GM18870 (cell line): ENCODE results near the gene SYNDIG1.
"Not testable (repeated sequence)": the region's sequence is repeated elsewhere in the genome, so short reads cannot be mapped to it uniquely, and the experiment has no call there.

Experiments
- ATAC-seq: cut with Tn5 transposase; IDR thresholded peaks from one replicate; pipeline ENCODE4 v1.9.1; 2021; ENCODE audit warnings: moderate library complexity; ENCODE audit not compliant: unreplicated experiment

SYNDIG1 gene

GRCh38 chr20:24608926-24609667 lies 139.7 kb downstream of the SYNDIG1 start:
- ATAC-seq: peak; percentile 77

- ATAC-seq: no peak
These were observed 140.3 kb downstream of the SYNDIG1 start for GRCh38 chr20:24609757-24610156.

DNA sequence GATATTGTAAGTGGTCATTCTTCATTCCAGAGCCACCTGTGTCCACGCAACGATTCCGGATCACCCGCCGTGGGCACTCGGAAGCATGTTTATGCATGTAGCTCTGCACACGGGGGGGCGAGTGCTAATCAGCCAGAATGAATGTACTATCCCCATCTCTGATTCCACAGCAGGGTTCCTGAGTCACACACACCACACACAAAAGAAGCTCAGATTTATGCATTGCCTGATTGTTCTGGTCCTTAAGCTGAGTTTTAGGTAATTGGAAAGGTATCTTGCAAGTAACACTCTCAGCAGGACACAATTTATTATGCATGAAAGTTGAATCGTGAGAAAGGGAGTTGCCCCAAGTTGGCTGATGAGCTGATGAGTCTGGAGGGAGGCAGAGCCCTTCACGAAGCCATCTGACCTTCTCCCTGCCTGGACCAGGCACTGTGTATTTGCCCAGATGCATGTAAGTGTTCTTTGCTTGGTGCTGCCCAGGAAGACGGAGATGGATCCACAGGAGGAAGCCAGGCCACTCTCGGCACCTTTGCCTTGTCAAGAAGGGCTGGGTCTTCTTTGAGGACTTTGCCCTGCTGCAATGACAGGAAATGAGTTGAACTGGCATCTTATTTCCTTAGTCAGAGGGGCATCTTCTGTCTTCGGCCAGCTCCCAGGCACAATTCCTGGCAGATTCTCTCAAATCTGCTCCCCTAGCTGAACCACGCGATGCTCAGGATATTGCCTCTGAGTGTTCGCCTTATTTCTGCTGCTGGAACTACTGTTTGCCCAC lies 141.1 kb downstream of the SYNDIG1 start:
- ATAC-seq: no peak

- ATAC-seq: no peak
These were observed 142.1 kb downstream of the SYNDIG1 start for GRCh38 chr20:24611360-24612140.

- ATAC-seq: no peak
These were observed 143.7 kb downstream of the SYNDIG1 start for GRCh38 chr20:24612799-24613775.

- ATAC-seq: no peak
These were observed 144.9 kb downstream of the SYNDIG1 start for GRCh38 chr20:24614341-24614740.

DNA sequence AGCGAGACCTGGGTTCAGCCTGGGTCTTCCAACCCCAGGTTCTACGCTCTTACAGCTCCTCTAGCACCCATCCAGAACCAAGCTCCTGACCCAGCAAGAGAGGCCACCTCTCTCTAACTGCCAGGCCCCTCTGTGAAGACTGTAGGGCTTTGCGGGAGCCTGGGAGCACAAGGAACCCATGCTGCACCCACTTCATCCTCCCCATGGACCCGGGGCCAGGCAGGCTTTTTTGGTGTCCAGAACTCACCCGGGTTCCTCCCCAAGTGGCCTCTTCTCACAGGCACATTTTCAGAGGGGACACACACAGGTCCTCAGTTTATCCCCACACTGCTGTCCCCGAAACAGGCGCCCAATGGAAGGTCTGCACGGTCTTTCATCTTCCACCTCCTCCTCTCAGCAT lies 145.9 kb downstream of the SYNDIG1 start:
- ATAC-seq: no peak

DNA sequence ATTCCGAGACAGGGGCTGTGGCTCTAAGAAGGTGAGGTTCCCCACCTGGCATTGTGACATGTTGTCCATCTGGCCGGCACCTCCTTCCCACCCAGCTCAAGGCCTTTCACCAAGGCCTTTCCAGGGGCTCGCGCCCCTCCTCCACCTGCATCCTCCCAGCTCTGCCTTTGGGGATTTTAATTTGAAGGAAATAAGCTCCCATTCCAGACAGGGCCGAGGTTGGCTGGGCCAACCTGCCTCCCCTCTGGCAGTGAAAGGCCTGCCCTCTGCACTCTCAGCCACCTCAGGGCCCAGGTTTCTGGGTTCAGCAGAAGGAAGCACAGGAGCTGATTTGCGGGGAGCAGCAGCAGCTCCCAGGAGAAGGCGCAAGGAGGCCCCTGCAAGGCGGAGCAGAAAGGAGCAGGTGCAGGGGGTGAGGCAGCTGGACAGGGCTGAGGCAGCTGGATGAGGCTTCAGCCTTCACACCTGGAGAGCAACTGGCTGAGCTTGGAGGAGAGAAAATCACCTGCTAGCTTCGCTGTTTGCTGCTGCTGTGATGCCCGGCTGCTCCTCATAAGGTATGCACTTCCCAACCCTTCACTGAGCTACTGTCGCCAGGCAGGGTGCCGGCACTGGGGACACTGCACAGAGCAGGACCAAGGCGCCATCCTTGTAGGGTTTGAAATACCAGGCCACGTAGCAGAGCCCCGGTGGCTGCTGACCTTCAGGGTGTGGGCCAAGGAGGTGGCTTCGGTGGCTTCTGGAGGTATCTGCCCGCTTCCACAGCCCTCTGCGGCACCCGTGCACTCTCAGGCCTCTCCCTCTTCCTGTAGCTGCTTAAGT lies 147.0 kb downstream of the SYNDIG1 start:
- no peak for ATAC-seq

GRCh38 chr20:24617080-24617432 lies 147.6 kb downstream of the SYNDIG1 start:
- no peak for ATAC-seq

- no peak for ATAC-seq
These were observed 148.5 kb downstream of the SYNDIG1 start for GRCh38 chr20:24617757-24618450.

DNA sequence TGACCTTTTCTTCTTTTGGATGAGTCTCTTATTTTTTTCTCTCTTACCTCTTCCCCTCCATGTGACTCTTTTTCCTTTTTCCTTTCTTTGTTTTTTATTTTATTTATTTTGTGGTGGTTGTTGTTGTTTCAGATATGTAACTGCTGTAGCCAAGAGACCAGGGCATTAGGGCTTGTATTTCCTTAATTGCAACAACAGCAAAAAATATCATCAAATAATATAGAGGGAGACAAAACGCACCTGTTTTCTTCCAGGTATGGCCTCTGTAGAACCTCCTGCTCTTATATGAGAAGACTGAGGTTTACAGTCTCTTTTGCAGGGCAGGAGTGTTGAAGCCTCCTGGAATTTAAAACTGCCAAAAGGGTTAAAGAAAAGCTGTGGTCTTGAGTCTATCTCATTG lies 149.3 kb downstream of the SYNDIG1 start:
- no peak for ATAC-seq

GRCh38 chr20:24619212-24619611 lies 149.8 kb downstream of the SYNDIG1 start:
- ATAC-seq: no peak

- no peak for ATAC-seq
These were observed 151.6 kb downstream of the SYNDIG1 start for GRCh38 chr20:24620937-24621519.

DNA sequence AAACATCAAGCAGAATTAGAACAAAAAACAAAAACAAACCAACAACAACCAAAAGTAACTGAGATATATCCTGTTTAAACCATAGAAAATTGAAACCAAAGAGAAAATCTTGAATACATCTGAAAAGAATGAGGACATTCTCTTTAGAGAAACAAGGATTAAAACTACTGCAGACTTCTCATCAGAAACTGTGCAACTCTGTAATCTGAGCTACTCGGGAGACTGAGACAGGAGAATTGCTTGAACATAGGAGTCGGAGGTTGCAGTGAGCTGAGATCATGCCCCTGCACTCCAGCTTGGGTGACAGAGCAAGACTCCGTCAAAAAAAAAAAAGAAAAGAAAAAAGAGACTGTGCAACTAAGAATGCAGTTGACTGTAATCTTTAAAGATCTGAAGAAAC lies 153.4 kb downstream of the SYNDIG1 start:
- ATAC-seq: no peak

DNA sequence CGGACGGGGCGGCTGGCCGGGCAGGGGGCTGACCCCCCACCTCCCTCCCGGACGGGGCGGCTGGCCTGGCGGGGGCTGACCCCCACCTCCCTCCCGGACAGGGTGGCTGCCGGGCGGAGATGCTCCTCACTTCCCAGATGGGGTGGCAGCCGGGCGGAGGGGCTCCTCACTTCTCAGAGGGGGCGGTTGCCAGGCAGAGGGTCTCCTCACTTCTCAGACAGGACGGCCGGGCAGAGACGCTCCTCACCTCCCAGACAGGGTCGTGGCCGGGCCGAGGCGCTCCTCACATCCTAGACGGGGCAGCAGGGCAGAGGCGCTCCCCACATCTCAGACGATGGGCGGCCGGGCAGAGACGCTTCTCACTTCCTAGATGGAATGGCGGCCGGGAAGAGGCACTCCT lies 156.7 kb downstream of the SYNDIG1 start:
- not testable (repeated sequence) for ATAC-seq

DNA sequence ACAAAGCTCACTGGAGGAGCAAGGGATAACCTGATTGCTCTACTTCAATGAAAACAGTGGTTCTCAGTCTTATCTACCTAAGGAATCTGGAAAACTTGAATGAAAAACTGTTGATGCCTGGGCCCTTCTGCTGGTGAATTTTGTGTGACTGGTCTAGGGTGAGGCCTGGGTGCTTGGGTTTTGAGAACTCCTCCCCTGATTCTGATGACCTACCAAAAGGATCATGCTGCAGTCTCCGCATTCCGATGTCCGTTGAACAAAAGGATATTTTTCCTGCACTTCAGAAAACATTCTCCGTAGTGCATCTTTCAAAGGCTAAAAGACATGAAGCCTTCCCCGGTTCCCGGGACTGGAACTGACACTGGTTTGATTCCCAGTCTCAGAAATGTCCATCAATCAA lies 157.9 kb downstream of the SYNDIG1 start:
- no peak for ATAC-seq

DNA sequence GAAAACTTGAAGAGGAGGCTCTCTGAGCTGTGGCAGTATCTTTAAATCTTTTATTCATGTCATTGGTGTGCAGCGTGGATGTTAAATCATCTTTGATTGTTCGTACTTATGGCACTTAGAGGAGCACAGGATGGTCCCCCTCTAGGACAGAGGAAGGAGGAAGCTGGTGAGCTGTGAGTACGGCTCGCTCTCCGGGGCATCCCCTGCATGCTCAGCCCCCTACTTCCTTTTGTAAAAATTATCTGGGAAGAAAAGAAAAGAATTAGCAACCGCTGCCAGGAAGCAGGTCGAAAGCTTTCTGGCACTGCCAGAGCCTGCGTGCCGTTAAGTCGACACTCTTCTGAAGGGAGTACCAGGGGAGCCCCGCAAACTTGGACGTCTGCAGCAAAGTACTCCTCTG lies 158.5 kb downstream of the SYNDIG1 start:
- no peak for ATAC-seq

- no peak for ATAC-seq
These were observed 159.6 kb downstream of the SYNDIG1 start for GRCh38 chr20:24628985-24629384.

- no peak for ATAC-seq
These were observed 160.2 kb downstream of the SYNDIG1 start for GRCh38 chr20:24629668-24630067.
